HepG2 (cell line): ENCODE results near the gene ARPC5. TPM values are rescaled to one million over a fixed set of nuclear protein-coding genes. Genes with fewer than 3 reads are reported as not detected.

ENCODE experiments used
- ATAC-seq: fragments of 200-7000 bp; cut with Tn5 transposase; 3 replicates; pipeline ENCODE4 v1.9.1; 2020; ENCODE audit warnings: mild to moderate bottlenecking, moderate library complexity
- BruUV-seq: library from RNA; stranded (reverse); fragments of 400-500 nt; replicated peaks from 2 replicates; lab custom pipeline; 2021; lab: Mats Ljungman, UMichigan
- CTCF ChIA-PET: fragments of 300-600 bp; formaldehyde crosslinking; extraction: SDS; loops from one replicate; lab custom pipeline; 2021; ENCODE audit warnings: low total read pairs, inconsistent platforms, low intra/inter-chr PET ratio; lab: Yijun Ruan, JAX
- POLR2A ChIA-PET: fragments of 350-600 bp; sonication (Branson Sonifier 250); formaldehyde crosslinking; loops from one replicate; lab custom pipeline; 2020; ENCODE audit warnings: antibody characterized with exemption, inconsistent platforms; lab: Yijun Ruan, JAX
- DNase-seq: peaks from one replicate; pipeline ENCODE4 v3.0.0-alpha.2; 2015; ENCODE audit warnings: low spot score
- FAIRE-seq: peaks from 3 replicates; lab custom pipeline; 2011; peaks lifted over from hg19 to GRCh38; lab: Jason Lieb, UNC
- H2AFZ ChIP-seq: one replicate; pipeline ENCODE4 v1.6.1; 2011; ENCODE audit warnings: low read length, inconsistent platforms
- H3K27ac ChIP-seq: fragments of 300-600 bp; 3 replicates; pipeline ENCODE4 v1.8.0; 2011; ENCODE audit warnings: mixed run types, mild to moderate bottlenecking, mixed read lengths, low read length, inconsistent platforms; ENCODE audit not compliant: insufficient read depth; ENCODE audit errors: extremely low read length
- H3K27me3 ChIP-seq, 2 experiments: fragments of 200-600 bp in 1 of 2; 2 replicates in 1 of 2; 3 replicates in 1 of 2; pipeline versions ENCODE4 v1.6.0 to v1.8.0; 2011; ENCODE audit warnings: low read length in 2 of 2, mild to moderate bottlenecking in 2 of 2, moderate library complexity in 2 of 2, inconsistent platforms in 1 of 2; ENCODE audit not compliant: insufficient read depth in 2 of 2, control insufficient read depth in 1 of 2
- H3K36me3 ChIP-seq, 2 experiments: fragments of 200-600 bp in 1 of 2; replicated peaks in 1 of 2; 2 replicates in 1 of 2; 3 replicates in 1 of 2; pipeline versions ENCODE4 v1.5.1 to v1.8.0; 2011; ENCODE audit warnings: low read length in 2 of 2, inconsistent platforms in 1 of 2; ENCODE audit not compliant: insufficient read depth in 2 of 2, control insufficient read depth in 1 of 2
- H3K4me1 ChIP-seq: 2 replicates; pipeline ENCODE4 v1.5.1; 2012; ENCODE audit warnings: low read length, inconsistent platforms; ENCODE audit not compliant: insufficient read depth
- H3K4me2 ChIP-seq: 2 replicates; pipeline ENCODE4 v1.6.0; 2011; ENCODE audit warnings: low read depth, low read length, inconsistent platforms
- H3K4me3 ChIP-seq, 3 experiments: fragments of 200-600 bp in 1 of 3; sonication (generic), shearing (Covaris generic) in 1 of 3; replicated peaks in 1 of 3; 2 replicates each; pipeline ENCODE4 v1.5.1; 2011 to 2016; ENCODE audit warnings: low read length in 3 of 3, inconsistent platforms in 2 of 3, low read depth in 2 of 3, mild to moderate bottlenecking in 2 of 3, control low read depth in 1 of 3, mixed read lengths in 1 of 3; ENCODE audit not compliant: insufficient read depth in 1 of 3
- H3K79me2 ChIP-seq: one replicate; pipeline ENCODE4 v1.6.1; 2011; ENCODE audit warnings: low read length, inconsistent platforms; ENCODE audit not compliant: insufficient read depth
- H3K9ac ChIP-seq: 2 replicates; pipeline ENCODE4 v1.6.0; 2011; ENCODE audit warnings: mild to moderate bottlenecking, low read depth, low read length, inconsistent platforms; ENCODE audit not compliant: insufficient read depth
- H3K9me3 ChIP-seq: 2 replicates; pipeline ENCODE4 v1.5.1; 2012; ENCODE audit warnings: mild to moderate bottlenecking, low read length
- H4K20me1 ChIP-seq: 2 replicates; pipeline ENCODE4 v1.6.0; 2011; ENCODE audit warnings: inconsistent platforms, mild to moderate bottlenecking, low read length, moderate library complexity; ENCODE audit not compliant: insufficient read depth
- NR2F2 ChIP-seq: IDR thresholded peaks from 2 replicates; pipeline ENCODE4 v1.6.1; 2012; ENCODE audit warnings: low read depth, inconsistent platforms, borderline replicate concordance
- SRY ChIP-seq: sonication (generic); formaldehyde crosslinking; IDR thresholded peaks from 2 replicates; pipeline ENCODE4 v1.8.0; 2022; ENCODE audit warnings: mild to moderate bottlenecking, missing genetic modification reagents
- ZNF101 ChIP-seq: sonication (generic); formaldehyde crosslinking; IDR thresholded peaks from 2 replicates; pipeline ENCODE4 v1.4.0; 2020; ENCODE audit warnings: mild to moderate bottlenecking, low read depth, missing genetic modification reagents, borderline replicate concordance
- ZNF780A ChIP-seq: sonication (generic); formaldehyde crosslinking; IDR thresholded peaks from 2 replicates; pipeline ENCODE4 v1.8.0; 2022; ENCODE audit warnings: mild to moderate bottlenecking, missing genetic modification reagents, moderate library complexity
- WGBS: methylation state at CpG from one replicate; pipeline ENCODE4 v1.1.6; 2017; ENCODE audit warnings: low lambda C conversion rate; 5-methylcytosine and 5-hydroxymethylcytosine counted together
- in situ Hi-C: cut with HindIII; loops from 2 replicates; pipeline ENCODE4 v1.10.0; 2017; ENCODE audit warnings: low pct_unique_long_range_greater_than_20kb; ENCODE audit not compliant: extremely low pct_ligation_motif_present
- intact Hi-C: fragments of 100-400 bp; cut with micrococcal nuclease; formaldehyde crosslinking; loops from one replicate; pipeline ENCODE4 v1.10.0; 2022; ENCODE audit not compliant: unreplicated experiment
- polyA plus RNA-seq, 8 experiments: library from polyadenylated mRNA; depleted of rRNA in 3 of 8; stranded (reverse) in 7 of 8; unstranded in 1 of 8; fragments of >200 nt; fragmentation: Illumina TruSeq in 4 of 8; extraction: Trizol in 4 of 8; gene quantifications; 2 replicates each; pipeline versions ENCODE4 v1.2.1 to v1.2.3, GENCODE V29; 2011 to 2016; ENCODE audit warnings: low read depth in 4 of 8, missing spikeins in 1 of 8, mixed read lengths in 1 of 8; ENCODE audit not compliant: insufficient read depth in 1 of 8
- total RNA-seq, 5 experiments: library from RNA; depleted of rRNA; stranded (reverse); fragments of >200 nt; fragmentation: Illumina TruSeq; extraction: Trizol; gene quantifications; 2 replicates each; pipeline ENCODE4 v1.2.3, GENCODE V29; 2016; ENCODE audit warnings: low read depth in 1 of 5
- TF ChIP-seq, protein P1 (sequence below): sonication (generic); formaldehyde crosslinking; IDR thresholded peaks from 2 replicates; pipeline ENCODE4 v1.8.0; 2022; ENCODE audit warnings: missing genetic modification reagents, mild to moderate bottlenecking, inconsistent platforms, borderline replicate concordance
- TF ChIP-seq, protein P2 (sequence below): sonication (generic); formaldehyde crosslinking; IDR thresholded peaks from 2 replicates; pipeline ENCODE4 v1.8.1; 2023; ENCODE audit warnings: missing genetic modification reagents, inconsistent platforms, borderline replicate concordance

ARPC5 gene
- total and polyA plus RNA-seq, 2 of the 13 experiments (the other 11 are each of a cell fraction or from before 2014, with no cell fraction given): 48.4 to 106 TPM

DNA sequence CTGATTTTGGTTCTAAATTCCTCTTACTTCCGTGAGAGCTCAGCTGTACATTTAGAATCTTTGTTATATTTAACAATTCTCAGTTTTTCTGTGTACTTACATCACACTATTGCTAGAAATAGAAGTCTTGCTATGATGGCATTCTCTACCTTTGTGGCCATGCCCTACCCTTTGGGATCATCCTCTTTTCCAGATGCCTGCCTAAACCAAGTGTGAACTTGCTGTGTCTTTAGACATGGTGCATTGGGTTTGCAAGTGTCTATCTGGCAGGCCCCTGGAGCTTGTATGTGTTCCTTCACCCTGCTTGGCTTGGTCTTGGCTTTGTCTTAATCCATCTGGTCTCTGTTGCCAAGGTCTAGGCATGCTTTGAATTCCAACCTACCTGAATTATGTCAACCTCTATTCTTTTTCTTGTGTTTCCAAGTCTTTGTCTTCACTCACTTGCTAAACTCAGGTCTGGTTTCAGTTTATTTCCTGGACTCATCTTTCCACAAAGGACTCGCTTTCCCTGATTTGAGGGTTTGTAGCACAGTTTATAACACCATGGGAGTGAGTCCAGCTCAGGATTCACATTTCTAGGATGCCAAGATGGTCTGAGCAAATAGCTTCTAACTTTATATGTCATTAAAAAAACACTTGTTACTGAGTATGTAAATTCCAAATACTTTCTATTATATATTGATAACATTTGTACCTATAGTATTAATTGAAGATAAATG lies 38.2 kb upstream of the ARPC5 start:
- BruUV-seq: no TSS peak
- Histone ChIP-seq H3K4me1 (peaks cover 20% of the 10 kb centered on the region), H3K36me3 (no peaks in the 10 kb centered on the region), H3K4me3 (no peak overlapping the region), H3K9me3 (no peaks in the 10 kb centered on the region), H2AFZ (no peak overlapping the region), H3K4me2 (no peak overlapping the region), H4K20me1 (no peaks in the 10 kb centered on the region), H3K27ac (no peak overlapping the region), H3K79me2 (no peaks in the 10 kb centered on the region), H3K27me3 (no peaks in the 10 kb centered on the region), H3K9ac (no peak overlapping the region)
- DNase-seq (no peak), FAIRE-seq (no peak), ATAC-seq (no peak)
- ChIA-PET CTCF (no interaction called here), POLR2A (no interaction called here)
- WGBS: 95% methylated on average over 2 of the region's 2 CpGs
- in situ Hi-C loops (no loop called here), intact Hi-C loops (no loop called here)
- TF ChIP-seq ZNF101 (CRISPR knock-in tag): no peak
- no peak for TF ChIP-seq NR2F2
- TF ChIP-seq ZNF780A (CRISPR knock-in tag): 0 out of 2 replicates have a peak, but pooled peaks have one; percentile 61
- TF ChIP-seq, protein P1, sequence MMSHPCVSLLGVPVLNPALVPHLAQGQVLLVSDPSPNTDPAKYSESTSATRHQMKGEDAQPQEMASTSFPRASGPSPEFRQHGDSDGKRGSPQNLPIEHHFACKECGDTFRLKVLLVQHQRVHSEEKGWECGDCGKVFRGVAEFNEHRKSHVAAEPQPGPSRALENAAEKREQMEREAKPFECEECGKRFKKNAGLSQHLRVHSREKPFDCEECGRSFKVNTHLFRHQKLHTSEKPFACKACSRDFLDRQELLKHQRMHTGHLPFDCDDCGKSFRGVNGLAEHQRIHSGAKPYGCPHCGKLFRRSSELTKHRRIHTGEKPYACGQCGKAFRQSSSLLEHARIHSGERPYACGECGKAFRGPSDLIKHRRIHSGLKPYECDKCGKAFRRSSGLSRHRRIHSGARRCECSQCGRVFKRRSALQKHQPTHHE (CRISPR knock-in tag): no peak
- no peak for TF ChIP-seq SRY
- TF ChIP-seq, protein P2, sequence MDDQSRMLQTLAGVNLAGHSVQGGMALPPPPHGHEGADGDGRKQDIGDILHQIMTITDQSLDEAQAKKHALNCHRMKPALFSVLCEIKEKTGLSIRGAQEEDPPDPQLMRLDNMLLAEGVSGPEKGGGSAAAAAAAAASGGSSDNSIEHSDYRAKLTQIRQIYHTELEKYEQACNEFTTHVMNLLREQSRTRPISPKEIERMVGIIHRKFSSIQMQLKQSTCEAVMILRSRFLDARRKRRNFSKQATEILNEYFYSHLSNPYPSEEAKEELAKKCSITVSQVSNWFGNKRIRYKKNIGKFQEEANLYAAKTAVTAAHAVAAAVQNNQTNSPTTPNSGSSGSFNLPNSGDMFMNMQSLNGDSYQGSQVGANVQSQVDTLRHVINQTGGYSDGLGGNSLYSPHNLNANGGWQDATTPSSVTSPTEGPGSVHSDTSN (CRISPR knock-in tag): no peak
